ENCODE data around the gene FURIN.
A peak's percentile ranks its signal among the peaks of the same experiment; 100 is the strongest.
"Not testable (repeated sequence)": the region's sequence is repeated elsewhere in the genome, so short reads cannot be mapped to it uniquely, and the experiment has no call there.

Gene FURIN

GRCh38 chr15:90868261-90868689 is at the start of gene FURIN:
Gene FURIN (plus strand): TSS chr15:90868588. CDS start chr15:90875741, 7,153 bp downstream.
- no peak for DNase-seq (ENCODE audit: low spot score)

GRCh38 chr15:90819390-90819789 is 49.0 kb upstream of the FURIN start:
- no peak for DNase-seq (ENCODE audit: low spot score)

GRCh38 chr15:90819850-90820249 is 48.5 kb upstream of the FURIN start:
- no peak for DNase-seq (ENCODE audit: low spot score)

GRCh38 chr15:90820481-90820880 is 47.9 kb upstream of the FURIN start:
- DNase-seq (ENCODE audit: low spot score) = no peak

- DNase-seq (ENCODE audit: low spot score) = no peak
Observed at GRCh38 chr15:90822204-90822955, 46.0 kb upstream of the FURIN start.

GRCh38 chr15:90823455-90823974 is 44.9 kb upstream of the FURIN start:
- DNase-seq (ENCODE audit: low spot score) = no peak

GRCh38 chr15:90825115-90825899 is 43.1 kb upstream of the FURIN start:
- not testable (repeated sequence) for DNase-seq (ENCODE audit: low spot score)

- DNase-seq (ENCODE audit: low spot score) = not testable (repeated sequence)
Observed at GRCh38 chr15:90826206-90826885, 42.0 kb upstream of the FURIN start.

- no peak for DNase-seq (ENCODE audit: low spot score)
Observed at GRCh38 chr15:90826886-90827435, 41.4 kb upstream of the FURIN start.

GRCh38 chr15:90828111-90828510 is 40.3 kb upstream of the FURIN start:
- no peak for DNase-seq (ENCODE audit: low spot score)

- DNase-seq (ENCODE audit: low spot score) = no peak
Observed at GRCh38 chr15:90829126-90829525, 39.3 kb upstream of the FURIN start.

- DNase-seq (ENCODE audit: low spot score) = no peak
Observed at GRCh38 chr15:90829942-90830440, 38.4 kb upstream of the FURIN start.

- DNase-seq (ENCODE audit: low spot score) = no peak
Observed at GRCh38 chr15:90834626-90835025, 33.8 kb upstream of the FURIN start.

- no peak for DNase-seq (ENCODE audit: low spot score)
Observed at GRCh38 chr15:90836296-90836871, 32.0 kb upstream of the FURIN start.

- no peak for DNase-seq (ENCODE audit: low spot score)
Observed at GRCh38 chr15:90837094-90837493, 31.3 kb upstream of the FURIN start.

- peak; percentile 78 for DNase-seq (ENCODE audit: low spot score)
Observed at GRCh38 chr15:90838139-90838538, 30.2 kb upstream of the FURIN start.

- no peak for DNase-seq (ENCODE audit: low spot score)
Observed at GRCh38 chr15:90838544-90838943, 29.8 kb upstream of the FURIN start.

- DNase-seq (ENCODE audit: low spot score) = no peak
Observed at GRCh38 chr15:90839187-90840071, 29.0 kb upstream of the FURIN start.

GRCh38 chr15:90840157-90840855 is 28.1 kb upstream of the FURIN start:
- DNase-seq (ENCODE audit: low spot score) = no peak

- DNase-seq (ENCODE audit: low spot score) = no peak
Observed at GRCh38 chr15:90840954-90841353, 27.4 kb upstream of the FURIN start.

Measured in CD4-positive, alpha-beta T cell treated with Interleukin-15 for 4 hours (primary cell).